ENCODE data around the gene EFR3B.

EFR3B gene

DNA sequence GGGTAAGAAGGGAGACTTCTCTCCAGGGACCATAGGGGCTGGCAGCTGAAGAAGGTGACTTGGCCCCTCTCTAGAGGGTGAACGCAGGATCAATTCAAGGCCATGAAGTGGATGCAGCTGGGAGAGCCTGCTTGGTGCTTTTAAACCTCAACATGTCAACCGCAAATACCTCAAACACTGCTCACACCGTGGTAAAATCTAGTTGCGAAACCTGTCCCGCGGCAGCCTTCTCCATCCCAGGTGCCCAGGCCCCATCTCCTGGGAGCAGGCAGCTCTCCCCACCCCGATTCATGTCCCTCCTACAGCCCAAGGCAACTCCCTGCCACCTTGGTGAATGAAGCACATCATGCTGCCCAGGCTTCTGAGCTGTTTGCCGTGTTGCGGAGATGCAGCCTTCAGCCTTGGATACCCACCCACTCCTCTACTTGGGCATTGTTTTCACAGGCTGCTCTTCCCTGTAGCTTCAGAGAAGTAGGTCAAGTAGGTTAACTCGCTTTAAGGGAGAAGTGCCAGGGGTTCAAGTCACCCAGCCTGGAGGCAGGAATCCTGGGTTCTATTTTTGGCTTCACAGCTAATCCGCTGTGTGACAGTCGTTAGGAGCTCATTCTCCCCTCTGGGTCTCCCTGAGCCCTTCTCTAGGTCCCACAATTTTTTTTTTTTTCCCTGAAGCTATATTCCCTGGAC is 6.2 kb upstream of the EFR3B start:
- no peak for DNase-seq (ENCODE audit: low read depth in 2 of 2)

DNA sequence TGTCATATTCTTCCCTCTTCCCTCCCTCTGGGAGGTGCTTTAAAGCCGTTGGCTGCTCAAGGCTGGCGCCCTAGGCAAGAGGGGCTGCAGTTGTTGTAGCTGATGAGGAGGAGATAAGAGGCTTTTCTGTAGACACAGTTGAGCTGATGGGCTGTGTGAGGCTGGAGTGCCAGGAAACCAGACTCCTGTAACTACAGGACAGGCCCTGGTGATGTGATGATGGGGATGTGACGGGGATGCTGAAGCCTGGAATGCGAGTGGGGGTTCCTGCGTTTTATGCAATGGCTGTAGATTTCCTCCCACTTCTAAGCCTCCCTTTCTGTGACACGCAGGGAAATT is 5.7 kb upstream of the EFR3B start:
- DNase-seq (ENCODE audit: low read depth in 2 of 2) = no peak

DNA sequence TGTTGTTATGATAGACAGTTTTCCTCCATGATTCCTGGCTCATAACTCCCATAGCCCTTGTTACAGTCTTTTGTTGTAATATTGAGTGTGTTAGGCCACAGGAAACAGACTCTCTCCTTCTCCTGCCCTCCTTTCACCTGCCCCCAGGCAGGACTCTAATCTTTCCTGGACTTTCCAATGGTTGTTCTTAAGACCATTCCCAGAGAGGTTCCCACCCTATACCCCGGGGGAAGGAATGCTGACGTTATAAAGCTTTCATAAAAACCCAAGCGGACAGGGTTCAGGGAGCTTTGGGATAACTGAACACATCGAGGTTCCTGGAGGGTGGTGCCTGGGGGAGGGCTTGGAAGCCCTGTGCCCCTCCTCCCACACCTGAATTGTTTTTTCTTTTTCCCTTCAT is 2.8 kb upstream of the EFR3B start:
- no peak for DNase-seq (ENCODE audit: low read depth in 2 of 2)

DNA sequence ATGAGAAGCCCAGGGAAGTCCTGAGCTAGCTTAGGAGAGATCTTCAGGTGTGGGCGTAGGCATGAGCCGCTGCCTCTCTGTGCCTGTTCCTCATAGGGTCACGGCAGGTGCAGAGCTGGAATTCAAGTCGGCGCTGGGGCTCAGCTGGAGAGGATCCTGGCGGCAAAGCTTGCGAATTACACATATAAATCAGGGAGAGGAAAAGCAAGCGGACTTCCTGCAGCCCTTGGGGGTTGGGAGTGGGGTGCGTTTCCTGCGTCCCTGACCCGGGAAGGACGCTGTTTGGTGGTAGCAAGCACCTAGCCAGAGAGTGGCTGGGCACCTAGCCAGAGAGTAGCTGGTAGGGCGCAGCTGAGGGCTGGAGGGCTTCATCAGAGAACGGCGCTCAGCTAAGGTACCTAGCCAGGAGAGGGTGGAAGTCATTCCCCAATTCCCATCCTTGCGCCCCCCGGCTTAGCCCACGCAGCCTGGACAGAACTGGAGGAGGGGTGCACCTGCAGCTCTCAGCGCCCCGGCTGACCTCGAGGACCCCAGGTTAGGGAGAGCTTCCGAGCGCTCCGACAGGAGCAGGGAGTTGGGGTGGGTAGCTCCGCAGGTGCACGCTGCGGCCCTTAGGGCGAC is 459 bp upstream of the EFR3B start:
- peak in 1 of 2 experiments; percentile 3 for DNase-seq (ENCODE audit: low read depth in 2 of 2)

DNA sequence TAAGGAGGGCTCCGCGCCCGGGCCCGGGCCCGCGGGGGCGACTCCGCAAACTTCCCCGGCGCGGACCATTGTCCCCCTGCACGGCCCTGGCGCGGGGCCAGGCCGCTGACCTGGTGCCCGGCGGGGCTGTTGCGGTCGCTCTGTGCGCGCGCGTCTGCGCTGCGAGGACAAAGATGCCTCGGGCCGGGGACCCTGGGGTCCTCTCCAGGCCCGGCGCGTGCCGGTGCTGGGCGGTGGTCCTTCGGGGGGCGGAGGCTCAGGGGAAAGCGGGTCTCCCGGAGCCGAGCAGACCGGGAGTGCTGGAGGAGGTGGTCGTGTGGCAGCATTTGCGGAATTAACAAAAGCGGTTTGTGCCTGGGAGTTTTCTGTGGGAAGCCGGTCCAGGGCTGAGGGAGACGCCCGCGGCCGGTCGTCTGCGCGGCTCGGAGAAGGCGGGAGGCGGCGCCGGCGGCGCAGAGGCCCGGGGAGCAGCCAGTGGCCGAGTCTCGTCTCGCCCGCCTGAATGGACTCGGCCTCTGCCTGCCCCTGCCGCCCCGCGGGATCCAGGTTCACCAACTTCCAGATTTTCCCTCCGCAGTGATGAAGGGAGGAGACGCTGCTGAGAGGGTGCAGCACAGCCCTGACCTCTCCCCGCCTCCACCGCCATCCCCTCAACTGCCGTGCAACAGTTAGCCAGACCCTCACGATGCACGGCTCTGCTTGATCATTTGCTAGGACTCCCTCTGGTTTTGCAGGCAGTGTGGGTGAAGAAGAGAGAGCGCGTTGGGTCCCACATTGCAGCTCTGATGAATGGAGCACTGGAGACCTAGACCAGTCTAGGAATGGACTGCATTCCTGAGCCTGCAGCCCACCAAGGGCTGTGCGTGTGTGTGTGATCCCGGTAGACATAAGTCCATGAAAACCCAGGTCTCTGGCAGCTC is 705 bp downstream of the EFR3B start:
- peak in 1 of 2 experiments; percentile 1 for DNase-seq (ENCODE audit: low read depth in 2 of 2)

DNA sequence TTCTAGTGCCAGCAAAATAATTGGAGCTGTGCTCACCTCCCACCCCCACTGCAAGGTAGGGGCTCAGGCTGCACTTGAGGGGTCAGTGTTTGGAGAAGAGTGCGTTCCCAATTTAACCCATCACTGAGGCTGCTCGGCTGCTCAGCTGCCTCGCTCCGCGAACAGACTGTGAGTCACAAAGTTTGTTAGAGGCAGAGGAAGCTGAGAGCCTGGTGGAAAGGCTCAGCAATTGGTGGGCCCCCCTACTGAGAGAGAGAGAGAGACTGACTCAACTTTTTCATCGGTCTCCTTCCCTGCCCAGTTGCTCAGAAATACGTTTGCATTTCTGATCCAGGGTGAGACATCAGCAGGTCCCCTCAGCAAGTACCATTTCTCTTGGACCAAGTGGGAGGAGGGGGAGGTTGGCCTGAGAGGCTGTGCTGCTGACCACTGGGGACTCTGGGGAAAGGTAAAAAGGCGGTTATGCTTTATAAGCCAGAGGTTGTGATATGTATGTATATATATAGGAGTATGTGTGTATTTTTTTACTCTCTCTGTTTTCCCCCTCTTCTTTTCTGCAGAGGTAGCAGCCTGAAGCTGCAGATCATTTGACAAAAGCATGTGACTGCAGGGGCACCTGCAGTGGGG is 1.5 kb downstream of the EFR3B start:
- peak; percentile 40 to 52 for DNase-seq (ENCODE audit: low read depth in 2 of 2)

DNA sequence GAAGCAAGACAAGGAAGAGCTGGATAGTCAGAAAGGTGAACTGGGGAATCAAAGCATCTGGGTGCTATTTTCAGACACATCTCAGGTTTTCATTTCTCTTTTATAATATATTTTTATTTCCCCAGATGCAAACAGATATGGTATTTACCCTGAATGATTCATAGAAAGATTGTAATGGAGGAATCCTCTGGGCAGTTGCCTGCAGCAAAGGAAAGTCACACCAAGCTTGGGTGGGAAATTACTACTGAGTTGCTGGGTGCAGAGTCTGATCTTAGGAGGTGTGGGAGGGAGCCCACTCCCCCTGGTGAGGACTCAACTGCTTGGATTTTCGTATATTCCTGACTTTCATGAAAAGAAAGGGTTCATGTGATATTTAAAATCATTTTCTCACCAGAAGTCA is 2.1 kb downstream of the EFR3B start:
- no peak for DNase-seq (ENCODE audit: low read depth in 2 of 2)

DNA sequence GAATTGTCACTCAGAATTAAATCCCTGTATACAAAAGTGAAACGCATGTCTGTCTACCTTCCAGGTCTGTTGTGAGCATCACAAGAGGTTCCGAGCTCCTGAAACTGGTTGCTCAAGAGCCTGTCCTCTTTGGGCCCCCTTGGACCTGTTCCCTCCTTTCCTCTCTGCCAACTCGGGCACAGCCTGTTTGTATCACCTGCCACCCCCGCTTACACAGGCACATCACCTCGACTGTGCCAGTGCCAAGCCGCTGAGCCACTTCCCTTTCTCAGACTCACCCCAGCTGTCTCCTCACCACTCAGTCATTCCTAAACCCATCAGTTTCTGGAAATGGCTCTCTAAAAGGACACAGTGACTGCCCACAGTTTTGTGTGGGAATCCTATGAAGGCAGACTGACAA is 3.1 kb downstream of the EFR3B start:
- peak in 1 of 2 experiments; percentile 4 for DNase-seq (ENCODE audit: low read depth in 2 of 2)

DNA sequence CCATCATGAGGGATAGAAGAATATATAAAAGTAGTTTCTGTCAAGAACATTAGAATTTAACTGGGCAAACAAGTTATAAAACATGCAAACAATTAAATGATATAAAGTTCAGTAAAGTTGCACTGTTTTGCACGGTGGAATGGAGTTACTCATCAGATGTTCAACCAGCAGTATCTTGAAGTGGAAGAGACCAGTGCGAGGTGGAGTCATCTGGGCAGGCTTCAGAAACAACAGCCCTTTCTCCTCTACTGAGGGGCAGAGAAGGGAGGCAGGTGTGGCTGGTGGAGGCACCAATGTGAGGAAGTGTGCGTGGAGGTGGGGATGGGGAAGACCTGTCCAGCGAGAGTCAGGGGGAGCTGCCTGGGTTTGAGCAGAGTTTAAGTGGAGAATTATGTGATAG is 7.5 kb downstream of the EFR3B start:
- no peak for DNase-seq (ENCODE audit: low read depth in 2 of 2)

DNA sequence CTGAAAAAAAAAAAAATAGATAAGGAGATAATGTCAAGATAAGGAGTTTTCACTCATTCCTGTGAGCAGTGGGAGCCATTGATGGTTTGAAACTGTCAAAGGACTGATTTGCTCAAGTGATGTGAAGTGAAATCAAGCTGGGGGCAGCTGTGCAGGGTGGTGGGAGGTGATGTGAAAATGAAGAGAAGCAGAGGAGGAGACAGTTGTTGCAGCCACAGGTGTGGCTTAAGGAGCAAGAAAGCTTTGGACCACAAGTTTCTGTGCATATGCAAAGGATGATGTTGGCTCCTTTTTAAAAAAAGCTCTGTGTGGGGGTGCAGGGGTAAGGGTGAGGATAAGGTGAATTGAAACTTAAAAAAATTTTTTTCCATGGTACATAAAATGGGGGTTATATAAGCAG is 8.3 kb downstream of the EFR3B start:
- DNase-seq (ENCODE audit: low read depth in 2 of 2) = no peak

DNA sequence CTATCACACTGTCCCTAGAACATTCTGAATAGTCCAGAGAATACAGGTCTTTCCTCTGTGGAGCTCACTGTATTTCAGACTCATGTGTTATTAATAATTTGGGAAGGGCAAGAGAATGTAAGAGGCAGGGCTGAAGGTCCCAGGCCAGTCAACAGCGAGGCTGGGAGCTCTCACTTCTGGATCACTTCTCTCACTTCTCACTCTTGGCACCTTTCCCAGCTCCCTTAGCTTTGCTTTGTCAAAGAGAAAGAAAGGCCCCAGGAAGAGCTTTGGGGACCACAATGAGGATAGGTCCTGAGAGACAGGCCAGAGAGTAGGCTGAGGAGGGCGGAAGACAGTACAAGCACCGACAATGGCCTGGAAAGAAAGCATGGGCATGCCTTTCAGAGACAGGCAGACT is 11.2 kb downstream of the EFR3B start:
- no peak for DNase-seq (ENCODE audit: low read depth in 2 of 2)

DNA sequence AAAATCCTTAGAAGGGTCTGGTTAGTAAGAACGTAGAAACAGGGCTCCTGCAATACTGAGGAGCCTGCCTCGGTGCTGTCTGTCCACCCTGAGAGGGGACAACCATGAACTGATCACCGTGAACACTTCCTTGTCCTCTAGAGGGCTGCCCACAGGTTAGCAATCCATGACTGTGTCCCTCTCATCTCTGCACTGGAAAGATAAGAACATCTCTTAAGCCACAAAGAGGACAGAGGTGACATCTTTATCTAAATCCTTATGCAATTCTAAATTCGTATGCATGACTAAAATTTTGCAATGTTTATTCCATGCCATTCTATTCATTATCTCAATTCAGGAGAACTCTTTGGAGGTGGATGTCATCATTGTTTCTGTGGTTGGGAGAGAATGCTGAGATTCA is 12.8 kb downstream of the EFR3B start:
- no peak for DNase-seq (ENCODE audit: low read depth in 2 of 2)

DNA sequence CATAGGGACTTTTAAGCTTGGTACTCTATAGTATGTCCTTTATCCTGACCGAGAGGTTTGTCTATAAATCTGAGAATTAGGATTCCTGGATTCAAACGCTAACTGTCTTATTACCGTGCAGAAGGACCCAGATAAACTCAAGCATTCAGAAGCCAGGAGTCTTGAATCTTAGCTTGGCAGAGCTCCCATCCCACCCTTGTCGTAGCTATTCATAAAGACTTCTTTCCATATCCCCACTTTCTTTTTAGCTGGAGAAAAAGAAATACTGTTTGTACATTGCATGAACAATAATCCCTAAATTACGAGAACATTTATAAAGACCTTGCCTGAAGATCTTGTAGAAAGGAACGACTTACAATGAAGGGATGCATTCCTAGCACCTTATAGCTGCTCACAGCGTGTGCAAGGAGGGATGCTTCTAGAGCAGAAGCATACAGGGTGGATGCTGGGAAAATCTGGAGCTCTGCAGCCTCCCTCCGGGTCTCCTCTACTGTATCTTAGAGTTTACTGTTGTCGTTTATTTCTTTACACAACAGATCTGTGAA is 13.6 kb downstream of the EFR3B start:
- no peak for DNase-seq (ENCODE audit: low read depth in 2 of 2)

DNA sequence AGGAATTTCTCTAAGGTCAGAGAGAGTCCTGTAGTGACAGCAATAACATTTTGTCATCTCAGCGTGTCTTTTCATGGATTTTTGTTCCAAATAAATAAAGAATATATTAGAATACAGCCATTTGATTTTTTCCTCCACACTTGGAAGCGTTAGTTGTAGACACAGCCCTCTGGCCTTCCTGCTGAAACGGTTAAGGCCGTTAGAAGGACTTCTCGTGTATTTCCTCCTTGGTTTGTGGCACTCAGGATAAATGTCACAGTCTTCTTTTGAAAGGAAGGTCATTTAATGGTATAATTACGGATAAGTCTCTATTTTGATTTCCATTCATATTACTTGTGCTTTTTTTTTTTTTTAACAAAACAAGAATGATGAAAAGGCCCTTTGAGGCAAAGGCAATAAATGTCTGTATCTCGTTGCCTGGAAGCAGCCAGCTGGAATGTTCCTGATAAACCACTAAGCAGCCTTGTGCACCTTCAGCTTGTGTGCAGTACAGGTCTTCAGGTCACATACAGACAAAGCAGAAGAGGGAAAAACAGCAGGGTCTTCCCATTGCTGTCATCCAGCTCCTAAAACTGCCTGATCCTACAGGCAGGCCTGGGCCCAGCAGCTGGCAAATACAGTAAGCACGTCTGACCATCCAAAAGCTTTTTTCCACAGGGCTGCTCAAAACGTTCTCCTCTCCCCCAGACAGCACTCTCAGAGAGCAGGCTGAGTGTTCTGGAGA is 14.4 kb downstream of the EFR3B start:
- no peak for DNase-seq (ENCODE audit: low read depth in 2 of 2)

DNA sequence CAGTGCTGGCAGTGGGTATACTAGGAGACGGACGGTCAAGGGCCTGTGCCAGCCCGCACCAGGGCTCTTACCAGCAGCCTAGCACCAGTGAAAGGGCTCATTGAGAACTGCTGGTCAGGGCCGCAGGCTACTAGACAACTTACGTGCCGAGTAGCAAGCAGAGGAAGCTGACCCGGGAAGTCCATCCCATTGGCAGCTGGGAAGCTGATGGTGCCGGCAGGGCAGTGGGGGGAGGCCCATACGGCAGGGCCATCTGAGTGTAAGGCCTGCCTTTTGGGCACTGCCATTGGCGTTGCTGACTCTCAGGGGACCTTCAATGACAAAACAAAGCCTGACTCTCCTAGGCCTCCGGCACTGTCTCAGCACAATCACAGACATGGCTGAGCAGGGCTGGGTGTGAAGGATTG is 20.6 kb downstream of the EFR3B start:
- no peak for DNase-seq (ENCODE audit: low read depth in 2 of 2)

DNA sequence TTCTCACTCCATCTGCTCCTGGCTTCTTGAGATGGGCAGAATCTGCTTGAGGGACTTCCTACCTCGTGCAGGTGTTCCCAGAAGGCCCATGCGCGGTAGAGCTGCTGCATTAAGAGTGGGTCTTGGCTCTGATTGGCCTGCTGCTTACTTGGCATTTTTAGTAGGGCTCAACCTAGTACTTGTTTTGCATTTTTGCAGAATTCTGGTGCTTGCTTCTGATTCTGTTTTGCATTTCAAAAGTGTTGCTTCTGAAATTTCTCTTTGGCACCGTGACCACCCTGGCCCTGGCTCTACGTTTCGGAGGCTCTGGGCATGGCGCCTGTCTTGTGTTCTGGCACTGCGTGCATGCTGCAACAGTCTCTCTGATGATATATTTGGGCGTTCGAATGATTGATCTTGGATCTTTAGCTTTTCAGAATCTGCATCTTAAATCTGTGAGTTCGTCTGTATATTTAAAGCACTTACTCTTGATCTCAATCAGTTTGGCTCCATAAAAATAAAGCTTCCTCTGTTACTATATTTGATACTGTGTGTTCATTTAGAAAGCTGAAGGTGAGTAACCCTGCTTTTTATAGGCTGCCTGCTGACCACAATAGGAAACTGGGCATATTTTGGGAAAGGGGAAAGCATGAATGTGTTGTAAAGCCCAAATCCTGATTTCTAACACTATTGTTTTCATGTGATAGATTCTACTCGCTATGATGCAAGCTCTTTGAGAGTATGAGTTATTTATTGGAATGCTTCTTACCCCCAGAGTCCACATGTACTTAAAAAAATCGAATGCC is 22.2 kb downstream of the EFR3B start:
- DNase-seq (ENCODE audit: low read depth in 2 of 2) = no peak

DNA sequence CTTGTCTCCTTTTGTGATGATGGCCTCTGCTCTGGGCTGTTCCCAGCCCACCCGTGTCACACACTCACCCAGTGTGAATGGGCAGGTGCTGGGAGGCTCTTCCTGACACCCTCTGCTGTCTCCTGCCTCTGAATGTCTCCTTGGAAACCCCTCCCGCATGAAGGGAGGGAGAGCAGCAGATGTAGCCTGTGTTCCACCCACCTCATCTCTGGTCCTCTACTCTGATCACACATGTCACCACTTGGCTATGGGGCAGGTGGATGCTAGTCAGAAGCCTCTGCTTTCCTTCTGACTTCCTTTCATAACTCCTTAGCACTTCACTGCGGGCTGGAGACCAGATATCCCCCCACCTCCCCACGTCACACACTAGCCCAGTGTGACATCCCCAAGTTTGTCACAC is 23.9 kb downstream of the EFR3B start:
- DNase-seq (ENCODE audit: low read depth in 2 of 2) = no peak

DNA sequence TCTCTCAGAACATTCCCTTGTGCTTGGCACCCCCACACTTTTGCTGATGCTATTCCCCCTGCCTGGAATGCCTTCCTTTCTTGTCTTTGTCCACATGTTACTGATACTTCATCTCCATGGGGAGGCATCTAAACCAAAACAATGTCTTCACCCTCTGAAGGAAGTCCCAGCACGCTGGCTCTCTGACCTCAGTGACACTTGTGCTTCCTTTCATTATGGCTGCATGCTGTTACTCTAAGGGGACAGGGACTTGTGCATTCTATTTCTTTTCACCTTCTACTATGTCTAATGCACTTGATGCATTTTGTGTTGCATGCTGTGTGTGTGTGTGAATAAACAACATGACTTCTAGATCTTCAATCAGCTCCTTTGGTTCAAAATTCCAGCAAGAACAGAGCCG is 24.6 kb downstream of the EFR3B start:
- no peak for DNase-seq (ENCODE audit: low read depth in 2 of 2)

DNA sequence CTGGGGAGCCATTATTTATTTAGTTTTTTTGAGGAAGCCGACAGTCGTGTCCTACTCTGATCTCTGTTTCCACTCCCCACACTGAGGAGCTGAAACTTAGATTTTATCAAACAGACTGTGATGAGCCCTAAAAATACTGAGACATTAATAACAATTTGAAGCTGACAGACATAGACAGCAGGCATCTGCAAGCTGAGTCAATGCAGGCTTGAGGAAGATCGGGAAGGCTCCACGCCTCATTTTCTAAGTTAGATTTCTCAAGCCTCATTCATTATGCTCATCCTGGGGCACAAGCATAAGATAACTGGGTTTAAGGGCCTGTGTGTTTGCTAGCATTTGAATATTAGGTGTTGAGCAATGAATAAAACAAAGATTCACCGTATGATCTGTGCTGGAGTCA is 26.3 kb downstream of the EFR3B start:
- no peak for DNase-seq (ENCODE audit: low read depth in 2 of 2)

DNA sequence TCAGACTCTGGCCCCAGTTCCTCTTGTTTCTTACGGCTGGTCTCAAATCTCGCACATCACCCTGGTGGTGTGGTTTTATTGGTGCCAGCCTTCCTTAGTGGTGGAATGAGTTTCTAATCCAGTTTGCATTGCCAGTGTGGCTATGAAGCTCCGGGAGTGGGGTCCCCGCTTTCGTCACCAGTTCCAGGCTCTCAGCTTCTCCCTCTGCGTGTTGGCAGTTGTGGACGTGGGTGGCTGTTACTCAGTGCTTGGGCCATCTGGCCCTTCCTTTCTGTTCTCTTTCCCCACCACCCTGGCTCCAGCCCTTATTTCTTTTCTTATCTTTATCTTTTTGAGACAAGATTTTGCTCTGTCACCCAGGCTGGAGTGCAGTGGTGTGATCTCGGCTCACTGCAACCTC is 30.1 kb downstream of the EFR3B start:
- DNase-seq (ENCODE audit: low read depth in 2 of 2) = no peak

DNA sequence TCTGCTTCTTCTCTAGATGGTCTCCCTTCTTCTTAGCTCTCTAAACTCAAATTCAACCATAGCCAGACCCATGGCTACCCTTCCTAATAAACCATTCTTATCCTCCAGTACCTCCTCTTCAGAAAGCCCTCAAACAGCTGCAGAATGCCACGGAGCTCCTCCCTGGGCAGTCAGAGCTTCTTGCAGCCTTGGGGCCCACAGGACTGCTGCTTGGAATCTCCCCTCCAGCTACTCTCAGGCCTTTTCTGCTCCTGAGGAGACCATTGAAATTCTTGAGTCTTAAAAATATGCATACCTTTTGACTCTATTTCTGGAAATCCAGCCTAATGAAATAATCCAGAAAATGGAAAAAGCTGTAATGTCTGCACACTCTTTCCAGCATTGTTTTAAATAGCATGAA is 30.7 kb downstream of the EFR3B start:
- DNase-seq (ENCODE audit: low read depth in 2 of 2) = no peak
